HG03039 (cell line): ENCODE results near the gene PPP1R27.

Experiments
- ATAC-seq: cut with Tn5 transposase; IDR thresholded peaks from one replicate; pipeline ENCODE4 v1.9.1; 2021; ENCODE audit warnings: mild to moderate bottlenecking, moderate library complexity; ENCODE audit not compliant: unreplicated experiment

Gene PPP1R27, protein sequence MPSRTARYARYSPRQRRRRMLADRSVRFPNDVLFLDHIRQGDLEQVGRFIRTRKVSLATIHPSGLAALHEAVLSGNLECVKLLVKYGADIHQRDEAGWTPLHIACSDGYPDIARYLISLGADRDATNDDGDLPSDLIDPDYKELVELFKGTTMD

DNA sequence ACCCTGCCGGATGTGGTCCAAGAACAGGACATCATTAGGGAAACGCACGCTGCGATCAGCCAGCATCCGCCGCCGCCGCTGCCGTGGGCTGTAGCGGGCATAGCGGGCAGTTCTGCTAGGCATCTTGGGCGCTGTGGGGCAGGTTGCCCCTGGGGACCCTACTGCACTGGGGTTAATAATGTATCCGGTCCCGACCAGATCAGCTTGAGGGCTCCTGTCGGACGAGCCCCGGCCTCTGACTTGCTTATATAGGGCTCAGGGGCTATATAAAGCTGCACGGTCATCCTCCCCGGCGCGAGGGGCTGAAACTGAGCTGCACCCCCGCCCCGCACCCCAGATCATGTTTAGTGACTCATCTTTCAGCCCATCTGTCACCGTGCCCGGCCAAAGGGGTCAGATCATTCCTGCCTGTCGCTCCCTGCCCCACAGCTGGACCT lies at the start of gene PPP1R27:
Gene PPP1R27 (minus strand): TSS at position 220 of the 437 bp plus-strand sequence. CDS start 97 bp downstream, at position 123.
- no peak for ATAC-seq

DNA sequence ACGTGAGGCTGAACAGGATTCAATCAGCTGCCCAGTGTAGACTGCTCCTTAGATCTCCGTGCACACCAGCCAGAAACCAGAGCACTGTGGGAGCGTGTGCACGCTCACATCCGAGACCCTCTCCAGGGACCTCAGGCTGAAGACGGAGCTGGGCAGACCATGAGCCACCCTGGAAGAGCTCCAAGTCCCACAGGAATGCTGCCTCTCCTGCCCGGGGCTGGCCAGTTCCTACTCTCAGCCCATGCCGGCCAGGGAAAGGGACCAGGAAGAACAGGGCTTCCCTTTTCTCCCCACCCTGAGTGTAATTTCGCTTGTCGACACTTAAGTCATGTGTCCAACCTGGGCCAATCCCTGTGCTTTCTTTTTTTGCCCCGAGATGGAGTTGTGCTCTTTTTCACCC lies 49.7 kb upstream of the PPP1R27 start:
- no peak for ATAC-seq

DNA sequence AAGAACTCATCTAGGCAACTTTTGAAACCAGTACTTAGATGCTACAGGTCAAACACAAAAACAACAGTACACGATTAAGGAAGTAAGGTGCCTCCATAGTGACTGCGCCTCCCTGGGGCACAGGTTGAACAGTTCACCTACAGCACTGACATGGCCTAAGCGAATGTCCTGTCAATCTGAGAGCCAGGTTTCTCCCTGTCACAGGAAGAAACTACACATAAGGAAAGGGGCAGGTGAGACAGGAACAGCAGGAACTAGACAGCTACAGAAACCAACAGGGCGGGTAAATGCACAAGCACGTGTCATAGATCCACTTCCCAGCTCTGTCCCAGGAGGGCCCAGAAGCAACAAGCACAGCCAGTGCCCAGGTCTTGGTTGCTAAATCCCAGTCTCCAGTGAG lies 44.3 kb upstream of the PPP1R27 start:
- no peak for ATAC-seq

DNA sequence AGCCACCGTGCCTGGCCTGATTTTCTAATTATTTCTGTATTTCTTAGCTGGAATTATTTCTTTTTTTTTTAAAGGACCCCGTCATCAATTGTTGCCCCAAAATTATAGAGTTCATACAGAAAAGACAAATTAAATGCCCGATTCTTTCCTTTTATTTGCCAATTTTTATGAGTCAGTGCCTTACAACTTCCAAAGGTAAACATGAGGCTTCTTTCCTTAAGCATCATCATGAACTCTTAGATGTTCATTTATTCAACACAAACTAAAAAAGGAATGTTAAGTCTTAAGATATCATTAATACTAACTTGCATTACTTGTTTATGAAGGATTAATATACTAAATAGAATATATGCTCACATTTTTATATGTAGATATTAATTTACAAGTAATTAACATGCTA lies 43.4 kb upstream of the PPP1R27 start:
- ATAC-seq, result no peak

DNA sequence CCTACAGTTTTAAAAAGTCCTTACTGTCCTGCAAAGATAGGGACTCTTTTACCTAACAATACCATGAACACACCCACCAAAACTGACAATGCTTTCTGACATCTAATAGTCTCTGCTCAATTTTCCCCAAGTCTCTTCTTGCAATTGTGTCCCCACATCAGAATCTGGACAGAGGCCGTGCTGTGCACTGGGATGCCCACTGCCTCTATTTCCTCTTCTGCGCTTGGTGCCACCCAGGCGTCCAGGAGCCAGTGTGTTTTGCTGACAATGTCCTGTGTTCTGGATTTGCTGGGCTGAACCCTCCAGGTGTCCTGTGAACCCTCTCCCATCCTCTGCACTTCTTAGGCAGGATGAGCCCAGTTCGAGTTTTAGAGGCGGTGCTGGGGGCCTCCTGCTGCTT lies 42.7 kb upstream of the PPP1R27 start:
- no peak for ATAC-seq

DNA sequence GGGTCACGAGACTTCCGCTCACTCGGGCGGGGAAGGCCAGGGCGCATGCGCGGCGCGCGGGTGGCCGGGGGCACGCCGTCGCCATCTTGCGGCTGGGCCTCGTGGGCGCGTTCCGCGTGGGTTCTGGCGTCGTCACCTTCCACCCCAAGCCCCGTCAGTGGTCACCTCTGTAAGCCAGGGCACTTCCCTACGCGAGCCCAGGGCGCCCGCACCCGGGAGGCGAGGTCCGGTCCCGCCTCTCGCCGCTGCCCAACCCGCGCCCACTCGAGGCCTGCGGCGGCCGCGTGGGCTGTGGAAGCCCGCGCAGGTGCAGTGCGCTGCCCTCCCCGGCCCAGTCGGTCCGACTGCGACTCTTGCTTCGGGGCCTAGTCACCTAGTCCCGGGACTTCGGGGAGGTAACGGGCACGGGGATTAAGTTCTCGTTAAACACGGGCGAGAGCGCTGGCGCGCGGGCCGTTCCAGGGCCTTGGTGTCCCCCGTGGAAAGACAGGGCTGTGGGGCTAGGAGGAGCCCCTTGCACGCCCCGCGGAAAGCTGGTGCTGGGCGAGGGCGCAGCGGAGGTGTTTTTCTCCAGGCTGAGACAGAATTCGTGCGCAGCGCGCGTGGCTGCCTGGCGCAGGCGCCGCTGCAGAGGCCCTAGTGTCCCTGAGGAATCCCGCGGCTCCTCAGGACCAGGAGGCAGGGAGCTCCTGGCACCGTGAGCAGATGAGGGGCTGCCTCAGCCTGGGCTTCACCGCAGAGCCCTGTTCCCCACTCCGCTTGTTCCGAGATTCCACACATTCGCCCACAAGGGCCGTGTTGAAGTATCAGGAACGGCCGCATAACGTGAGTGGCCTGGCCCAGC lies 36.8 kb upstream of the PPP1R27 start:
- ATAC-seq, result peak; percentile 48

DNA sequence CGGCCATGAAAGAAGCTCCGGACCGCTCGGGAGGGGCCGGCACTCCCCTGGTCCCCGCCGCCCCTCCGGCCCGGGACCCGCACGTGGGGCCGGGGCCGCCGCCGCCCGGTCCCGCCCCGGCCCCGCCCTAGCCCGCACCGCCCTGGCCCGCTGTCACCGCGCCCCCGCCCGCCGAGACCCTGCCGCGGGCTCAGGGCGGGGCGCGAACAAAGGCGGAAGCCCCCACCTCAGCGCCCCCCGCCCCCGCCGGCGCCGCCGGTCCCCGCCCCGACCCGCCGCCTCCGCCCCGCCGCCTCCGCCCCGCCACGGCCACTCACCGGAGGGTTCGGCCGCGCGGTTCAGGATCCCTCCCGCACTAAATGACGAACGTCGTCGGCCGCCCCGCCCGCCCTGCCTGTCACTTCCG lies 36.1 kb upstream of the PPP1R27 start, which contains the start of gene ARHGDIA:
Gene ARHGDIA (minus strand): TSS at position 357 of the 406 bp plus-strand sequence. CDS start 1,407 bp downstream, outside the sequence.
- ATAC-seq, result peak; percentile 10

DNA sequence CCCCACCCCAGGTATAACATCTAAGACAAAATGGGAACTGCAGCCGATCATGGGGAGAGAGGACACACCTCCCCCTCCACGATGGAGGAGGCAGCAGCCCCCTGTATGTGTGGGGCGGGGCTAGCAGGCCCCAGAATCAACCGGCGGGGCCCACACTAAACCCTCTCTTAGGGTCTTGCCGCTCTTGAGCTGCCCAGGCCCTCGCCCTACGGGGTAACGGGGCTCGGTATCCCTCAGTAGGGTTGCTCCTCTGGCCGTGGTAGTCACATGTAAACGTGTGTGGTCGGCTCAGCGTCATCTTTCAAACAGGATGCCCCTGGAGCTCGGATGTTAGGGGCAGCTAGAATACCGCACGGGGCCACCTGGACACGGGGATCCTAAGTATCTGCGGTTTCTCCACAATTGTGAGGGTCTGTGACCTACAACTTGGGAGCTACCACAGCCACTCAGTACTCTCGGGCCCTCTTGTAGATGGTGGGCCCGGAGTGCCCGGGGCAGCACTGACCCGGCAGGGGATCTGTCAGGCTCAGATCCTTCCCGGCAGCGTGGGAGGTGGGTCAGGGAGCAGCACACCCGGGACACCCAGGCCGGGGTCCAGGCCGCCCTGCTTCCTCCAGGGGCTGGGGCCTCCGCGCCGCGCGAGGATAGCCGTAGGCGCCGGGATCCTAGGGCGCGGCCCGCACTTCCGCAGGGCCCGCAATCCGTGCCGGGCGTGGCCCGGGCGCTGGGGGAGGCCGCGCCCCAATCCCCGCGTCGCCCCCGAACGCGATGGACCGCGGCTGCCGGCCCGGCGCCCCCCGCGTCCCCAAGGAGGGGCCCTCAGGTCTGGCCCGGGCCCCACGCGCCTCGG lies 35.5 kb upstream of the PPP1R27 start:
- ATAC-seq, result peak; percentile 14

DNA sequence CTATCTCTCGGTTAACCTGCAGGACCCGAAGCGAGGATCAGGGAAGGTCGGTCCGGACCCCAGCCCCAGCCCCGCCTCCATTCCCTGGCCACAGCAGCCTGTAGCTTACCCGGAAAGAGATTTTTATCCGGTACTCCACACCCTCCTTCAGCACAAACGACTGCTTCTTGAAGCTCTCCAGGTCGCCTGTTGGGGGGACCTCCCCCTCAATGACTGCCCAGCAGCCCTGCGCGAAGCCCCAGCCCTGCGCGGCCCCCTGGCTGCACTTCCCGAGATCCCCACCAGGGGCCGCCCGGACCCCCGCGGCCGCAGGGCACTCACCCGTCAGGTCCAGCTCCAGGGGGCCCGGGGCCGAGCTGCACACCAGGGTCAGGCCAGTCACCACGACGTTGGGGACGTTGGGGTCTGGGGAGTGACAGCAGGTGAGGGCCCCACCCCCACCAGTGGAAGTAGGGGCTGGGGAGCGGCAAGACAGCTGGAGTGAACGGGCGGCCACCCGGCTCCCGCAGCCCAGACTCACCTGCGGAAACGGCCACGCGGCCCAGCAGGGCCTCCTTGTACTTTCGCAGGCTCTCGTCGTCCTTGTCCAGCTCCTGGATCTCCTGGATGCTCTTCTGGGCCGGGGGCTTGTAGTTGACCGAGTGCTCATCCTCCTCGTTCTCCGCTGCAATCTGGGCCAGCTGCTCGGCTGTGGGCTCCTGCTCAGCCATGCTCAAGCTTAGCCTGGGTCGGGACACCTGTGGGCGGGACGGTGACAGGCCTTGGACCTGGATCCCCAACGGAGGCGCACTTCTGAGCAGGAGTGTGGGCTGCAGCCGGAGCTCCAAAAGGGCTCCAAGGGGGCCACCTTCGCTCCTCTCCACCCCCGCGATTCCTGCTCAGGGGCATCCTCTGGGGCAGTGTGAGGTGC lies 34.6 kb upstream of the PPP1R27 start:
- no peak for ATAC-seq

DNA sequence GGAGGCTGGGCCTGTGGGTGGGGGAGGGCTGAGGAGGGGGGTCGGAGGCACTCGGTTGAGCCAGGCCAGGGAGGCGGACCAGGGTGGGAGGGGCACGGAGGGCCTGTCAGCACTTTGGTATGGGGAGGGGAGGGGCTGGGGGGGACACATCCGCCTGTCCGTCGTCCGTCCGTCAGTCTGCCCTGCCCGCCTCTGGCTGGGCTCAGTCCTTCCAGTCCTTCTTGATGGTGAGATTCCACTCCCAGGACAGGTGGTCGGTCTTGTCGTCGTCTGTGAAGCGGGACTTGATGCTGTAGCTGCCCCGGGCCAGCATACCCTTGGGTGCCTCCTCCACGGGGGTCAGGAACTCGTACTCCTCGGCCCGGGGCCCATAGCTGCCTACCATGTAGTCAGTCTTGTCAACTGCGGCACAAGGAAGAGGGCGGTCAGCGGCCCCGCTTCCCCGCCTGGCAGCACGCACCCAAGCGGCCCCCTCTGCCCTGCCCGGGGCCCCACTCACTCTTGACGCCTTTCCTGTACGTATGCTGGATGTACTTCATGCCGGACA lies 33.9 kb upstream of the PPP1R27 start:
- no peak for ATAC-seq

DNA sequence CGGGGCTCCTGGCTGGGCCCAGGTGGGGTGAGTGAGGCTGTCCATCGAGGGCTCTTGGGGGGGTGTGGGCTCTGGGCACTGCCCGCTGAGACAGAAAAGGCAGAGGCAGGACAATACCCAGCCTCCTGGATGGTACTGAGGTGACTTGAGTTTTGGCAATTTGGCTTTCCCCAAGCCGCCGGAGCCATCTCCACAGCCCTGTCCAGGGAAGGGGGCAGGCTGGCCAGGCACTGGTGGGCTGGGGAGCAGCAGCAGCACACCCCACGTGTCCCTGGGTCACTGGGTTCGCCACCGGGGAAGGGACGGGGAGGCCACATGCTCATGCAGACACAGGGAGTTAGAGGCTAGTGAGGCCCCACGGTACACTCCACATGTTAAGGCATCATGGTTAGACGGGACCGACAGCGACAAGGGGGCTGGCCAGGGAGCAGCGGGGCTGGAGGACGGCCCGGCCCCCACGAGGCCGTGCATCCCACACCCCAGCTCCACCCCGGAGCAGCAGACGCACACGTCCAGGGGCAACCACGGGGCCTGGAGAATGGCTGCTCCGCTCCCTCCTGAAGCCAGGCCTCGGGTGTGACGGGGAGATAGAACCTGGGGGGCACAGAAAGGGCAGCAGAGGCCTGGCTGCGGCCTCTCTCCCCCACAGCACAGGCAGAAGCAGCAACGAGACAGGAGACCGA lies 33.3 kb upstream of the PPP1R27 start:
- ATAC-seq, result no peak

DNA sequence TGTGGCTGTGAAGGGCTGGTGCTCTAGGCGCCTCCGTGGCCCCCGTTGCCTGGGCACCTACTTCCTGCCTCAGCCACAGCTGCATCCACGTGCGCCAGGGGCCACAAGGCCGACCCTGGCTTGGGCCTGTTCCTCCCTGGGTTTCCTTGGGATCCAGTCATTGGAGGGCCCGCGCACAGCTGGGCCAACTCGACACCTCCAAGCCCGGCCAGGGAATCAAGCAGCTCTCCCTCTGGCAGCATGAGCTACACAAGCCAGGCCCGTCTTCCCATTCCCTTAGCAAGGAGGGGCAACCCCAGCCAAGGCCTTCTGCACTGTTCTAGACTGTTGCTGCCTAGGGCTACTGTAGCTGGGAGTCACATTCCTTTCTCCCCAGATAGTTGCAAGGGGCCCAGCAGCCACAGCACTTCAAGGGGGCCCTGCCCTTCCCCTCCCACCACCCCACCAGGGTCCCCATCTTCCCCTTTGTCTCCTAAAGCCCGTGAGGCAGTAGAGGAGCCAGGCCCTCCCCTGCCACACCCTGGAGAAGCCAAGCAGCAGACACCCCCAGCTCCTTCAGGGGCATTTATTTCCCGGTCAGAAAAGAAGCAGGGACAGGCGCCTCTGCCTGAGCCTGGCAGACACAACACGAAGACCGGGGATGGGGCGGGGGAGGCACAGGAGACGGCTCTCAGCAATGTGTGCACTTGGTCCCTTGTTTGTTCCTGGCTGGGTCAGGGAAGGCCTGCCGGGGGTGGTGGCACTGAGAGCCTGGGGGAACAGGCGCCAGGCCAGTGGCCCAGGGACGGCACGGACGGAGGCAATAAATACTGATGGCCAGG lies 32.5 kb upstream of the PPP1R27 start:
- ATAC-seq, result no peak

DNA sequence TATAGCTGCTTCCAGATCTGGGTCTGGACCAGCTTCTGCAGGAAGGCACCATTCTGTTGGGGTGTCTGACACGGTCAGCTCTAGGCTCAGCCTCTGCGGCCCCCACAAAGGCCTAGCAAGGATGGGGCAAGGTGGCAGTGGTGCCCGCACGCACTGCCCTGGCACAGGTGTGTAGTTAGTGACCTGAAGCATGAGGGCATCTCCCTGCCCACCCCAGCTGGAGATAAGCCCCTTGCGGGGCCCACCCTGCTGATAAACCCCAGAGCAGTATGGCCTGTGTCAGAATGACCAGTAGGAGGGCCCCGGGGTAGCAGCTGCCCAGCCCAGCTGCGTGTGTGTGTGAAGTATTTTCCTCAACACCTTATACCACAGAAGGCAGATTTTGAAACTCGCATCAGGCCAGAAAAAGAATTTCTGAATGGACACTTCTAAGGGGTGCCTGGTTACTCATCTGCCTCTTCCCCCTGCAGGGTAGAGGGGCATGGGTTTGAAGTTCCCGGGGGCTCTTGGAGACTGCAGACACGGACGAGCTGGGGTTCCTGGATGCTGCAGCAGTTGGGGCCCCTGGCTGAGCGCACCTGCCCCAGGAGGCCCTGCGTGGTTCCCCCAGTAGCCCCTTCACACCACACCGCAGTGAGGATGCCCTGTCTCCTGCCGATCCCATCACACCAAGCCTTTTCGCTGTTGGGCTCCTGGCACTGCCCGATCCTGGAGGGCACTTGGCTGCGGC lies 31.8 kb upstream of the PPP1R27 start:
- no peak for ATAC-seq

DNA sequence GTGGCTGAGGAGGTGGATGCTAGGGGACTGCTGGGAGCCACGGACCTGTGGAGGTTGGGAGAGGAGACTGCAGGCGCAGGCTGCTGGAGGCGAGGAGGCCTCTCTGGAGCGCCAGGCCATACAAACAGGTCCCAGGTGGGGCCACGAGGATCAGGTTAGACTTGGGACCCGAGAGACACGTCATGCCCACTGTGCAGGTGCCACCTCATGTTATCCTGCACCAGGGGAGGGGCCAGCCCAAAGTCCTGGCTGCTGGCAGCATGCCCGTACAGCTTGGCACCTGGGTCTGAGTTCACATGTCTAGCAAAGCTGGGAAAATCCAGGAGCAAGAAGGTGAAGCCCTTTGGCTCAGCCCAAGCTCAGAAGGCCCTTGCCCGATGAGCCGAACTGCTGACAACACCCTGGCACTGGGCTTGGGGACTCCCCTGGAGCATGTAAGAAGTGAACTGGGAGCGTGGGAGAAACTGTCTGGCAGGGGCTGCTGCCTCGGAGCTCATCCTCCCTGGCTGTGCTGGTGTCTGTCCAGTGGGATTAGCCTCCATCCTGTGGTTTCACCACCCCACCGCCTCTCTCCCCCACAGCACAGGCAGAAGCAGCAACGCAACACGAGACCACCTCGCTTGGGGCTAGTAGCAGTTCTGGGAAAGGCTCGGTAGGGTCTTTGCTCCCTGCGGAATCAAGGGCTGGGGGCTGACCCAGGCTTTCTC lies 31.0 kb upstream of the PPP1R27 start:
- ATAC-seq, result no peak

DNA sequence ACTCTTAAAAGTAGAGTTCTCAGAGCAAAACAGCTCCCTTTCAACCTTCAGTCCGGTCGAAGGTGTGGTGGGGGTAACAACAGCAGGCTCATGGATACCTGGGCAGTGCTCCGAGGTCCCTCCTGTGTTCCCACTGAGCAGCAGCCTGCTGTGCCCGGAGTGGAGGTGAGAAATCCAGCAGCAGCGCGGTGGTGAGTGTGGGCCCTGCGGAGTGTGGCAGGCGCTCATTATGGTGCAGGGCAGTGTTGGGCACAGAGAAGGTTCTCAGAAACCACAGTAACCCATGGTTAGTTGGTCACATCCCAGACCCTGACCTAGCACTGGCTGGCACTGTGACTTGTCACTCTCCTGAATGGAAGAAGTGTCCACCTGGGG lies 30.5 kb upstream of the PPP1R27 start:
- ATAC-seq, result no peak

DNA sequence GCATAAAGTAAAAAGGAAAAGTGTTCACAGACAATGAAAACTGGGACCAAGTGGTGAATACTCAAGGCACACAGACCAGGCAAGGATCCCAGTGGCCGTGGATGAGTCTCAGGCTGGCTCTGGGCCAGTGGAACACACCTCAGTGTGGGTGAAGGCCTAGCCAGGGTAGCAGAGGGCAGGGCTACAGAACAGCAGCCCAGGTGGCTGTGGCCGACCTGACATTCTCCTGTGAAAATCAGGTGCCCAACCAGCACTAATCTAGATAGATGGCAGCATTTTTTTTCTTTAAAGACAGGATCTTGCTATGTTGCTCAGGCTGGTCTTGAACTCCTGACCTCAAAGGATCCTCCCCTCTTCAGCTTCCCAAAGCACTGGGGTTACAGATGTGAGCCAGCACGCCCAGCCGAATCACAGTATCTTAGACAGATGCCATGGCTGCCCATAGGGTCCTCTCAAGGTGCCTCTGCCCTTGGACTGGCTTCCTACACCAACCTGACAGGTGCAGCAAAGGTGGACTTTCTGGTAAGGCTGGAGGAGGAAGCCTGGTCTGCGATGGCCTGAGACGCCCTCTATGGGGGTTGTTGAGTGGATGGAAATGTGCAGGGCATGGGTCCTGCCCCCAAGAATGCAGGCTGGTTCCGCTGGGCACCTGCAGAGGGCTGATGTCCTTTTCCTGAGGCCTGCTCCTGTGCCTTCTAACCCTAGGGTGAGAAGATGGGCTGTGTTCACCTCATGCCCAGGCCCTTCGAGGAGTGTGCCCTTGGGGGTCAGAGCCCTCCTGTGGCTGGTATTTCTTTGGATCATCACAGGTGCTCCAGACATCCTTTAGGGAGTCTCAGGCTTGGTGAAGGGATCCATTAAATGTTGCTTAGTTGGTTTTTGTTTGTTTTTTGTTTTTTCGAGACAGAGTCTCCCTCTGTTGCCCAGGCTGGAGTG lies 29.3 kb upstream of the PPP1R27 start:
- ATAC-seq, result no peak
